HG03064 (cell line): ENCODE data around the gene TNFAIP8L1.

Source experiments
- ATAC-seq: cut with Tn5 transposase; IDR thresholded peaks from one replicate; pipeline ENCODE4 v1.9.1; 2021; ENCODE audit warnings: low read depth; ENCODE audit not compliant: unreplicated experiment

TNFAIP8L1 gene

DNA sequence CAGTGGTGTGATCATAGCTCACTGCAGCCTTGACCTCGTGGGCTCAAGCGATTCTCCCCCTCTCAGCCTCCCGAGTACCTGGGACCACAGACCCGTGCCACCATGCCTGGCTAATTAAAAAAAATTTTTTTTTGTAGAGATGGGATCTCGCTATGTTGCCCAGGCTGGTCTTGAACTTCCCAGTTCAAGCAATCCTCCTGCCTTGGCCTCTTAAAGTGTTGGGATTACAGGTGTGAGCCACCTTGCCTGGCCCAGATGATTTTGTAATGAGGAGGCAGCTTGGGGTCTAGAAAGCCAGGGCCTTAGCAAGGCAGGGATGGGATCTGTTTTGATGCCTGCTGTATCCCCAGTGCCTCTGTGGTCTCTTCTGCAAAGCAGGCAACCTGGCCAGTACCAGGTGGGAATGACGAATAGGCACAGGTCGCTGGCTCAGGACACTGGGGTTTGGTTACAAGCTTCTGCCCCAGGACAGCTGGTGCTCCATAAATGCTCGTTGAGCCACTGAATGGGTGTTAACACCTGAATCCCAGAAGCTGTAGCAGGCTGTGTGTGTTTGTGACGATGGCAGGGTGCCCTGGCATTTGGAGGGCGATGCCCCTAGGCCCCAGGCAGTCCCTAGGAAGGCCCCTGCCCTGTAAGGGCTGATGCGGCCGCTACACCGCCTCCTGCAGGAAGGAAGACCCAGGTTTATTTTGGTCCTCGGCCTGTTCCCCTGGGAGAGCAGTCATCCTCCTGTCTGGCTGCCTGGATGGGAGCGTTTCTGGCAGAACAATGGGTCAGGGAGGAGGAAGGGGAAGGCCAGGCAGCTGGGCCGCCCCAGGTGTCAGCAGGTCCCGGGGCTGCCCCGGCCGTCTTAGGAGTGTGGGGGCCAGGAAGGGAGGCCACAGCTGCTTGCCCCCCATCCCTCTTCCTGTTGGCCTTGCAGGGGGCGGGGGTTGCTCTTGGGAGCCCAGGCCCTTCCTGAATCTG is 8.6 kb downstream of the TNFAIP8L1 start:
- ATAC-seq, result no peak

DNA sequence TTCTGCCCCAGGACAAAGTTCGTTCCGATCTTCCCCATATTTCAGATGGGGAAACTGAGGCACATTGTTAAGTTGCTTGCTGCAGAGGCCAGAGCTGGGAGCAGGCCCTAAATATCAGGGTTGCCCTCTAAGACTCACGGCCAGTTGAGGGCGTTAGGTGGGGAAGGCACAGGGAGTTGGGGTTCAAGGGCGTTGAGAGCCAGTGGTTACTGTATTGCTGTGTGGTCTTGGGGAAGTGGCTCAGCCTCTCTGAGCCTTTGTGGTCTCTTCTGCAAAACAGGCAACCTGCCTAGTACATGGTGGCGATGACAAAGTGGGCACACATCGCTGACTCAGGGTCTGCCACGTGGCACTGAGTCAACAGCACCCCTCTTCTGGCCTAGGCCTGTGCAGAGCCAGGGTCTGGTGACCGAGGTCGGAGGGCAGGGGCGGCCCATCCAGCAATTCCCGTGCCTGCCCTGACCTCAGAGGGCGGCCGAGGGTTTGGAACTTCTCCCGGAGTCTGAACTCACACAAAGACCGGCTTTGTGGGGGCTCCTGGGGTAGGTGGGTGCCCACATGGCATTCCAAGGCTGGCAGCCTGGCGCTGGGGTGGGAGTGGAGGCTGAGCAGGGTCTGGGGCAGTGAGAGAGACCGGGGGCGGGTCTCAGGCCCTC is 10.2 kb downstream of the TNFAIP8L1 start:
- ATAC-seq, result no peak

DNA sequence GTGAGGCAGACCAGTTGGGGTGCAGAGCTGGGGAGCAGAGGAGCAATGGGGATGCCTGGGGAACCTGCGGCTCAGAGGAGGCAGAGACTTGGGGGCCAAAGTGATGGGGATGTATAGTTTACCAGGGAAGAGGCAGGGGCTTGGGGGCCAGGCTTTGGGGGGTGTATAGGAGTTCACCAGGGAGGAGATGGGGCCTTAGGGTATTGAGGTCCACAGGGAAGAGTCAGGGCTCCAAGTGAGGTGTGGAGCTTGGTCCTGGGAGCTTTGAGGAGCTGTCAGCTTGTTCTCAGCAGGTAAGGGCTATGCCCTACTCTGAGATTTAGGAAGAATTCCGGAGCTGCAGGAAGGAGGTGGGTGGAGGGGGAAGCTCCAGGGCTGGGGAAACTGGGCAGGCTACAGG is 10.8 kb downstream of the TNFAIP8L1 start:
- ATAC-seq, result no peak

DNA sequence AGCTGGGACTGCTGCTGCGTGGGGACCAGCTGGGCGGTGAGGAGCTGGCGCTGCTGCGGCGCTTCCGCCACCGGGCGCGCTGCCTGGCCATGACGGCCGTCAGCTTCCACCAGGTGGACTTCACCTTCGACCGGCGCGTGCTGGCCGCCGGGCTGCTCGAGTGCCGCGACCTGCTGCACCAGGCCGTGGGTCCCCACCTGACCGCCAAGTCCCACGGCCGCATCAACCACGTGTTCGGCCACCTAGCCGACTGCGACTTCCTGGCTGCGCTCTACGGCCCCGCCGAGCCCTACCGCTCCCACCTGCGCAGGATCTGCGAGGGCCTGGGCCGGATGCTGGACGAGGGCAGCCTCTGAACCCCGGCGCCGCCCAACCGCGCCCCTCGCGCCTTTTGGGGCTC is 12.8 kb downstream of the TNFAIP8L1 start:
- no peak for ATAC-seq

DNA sequence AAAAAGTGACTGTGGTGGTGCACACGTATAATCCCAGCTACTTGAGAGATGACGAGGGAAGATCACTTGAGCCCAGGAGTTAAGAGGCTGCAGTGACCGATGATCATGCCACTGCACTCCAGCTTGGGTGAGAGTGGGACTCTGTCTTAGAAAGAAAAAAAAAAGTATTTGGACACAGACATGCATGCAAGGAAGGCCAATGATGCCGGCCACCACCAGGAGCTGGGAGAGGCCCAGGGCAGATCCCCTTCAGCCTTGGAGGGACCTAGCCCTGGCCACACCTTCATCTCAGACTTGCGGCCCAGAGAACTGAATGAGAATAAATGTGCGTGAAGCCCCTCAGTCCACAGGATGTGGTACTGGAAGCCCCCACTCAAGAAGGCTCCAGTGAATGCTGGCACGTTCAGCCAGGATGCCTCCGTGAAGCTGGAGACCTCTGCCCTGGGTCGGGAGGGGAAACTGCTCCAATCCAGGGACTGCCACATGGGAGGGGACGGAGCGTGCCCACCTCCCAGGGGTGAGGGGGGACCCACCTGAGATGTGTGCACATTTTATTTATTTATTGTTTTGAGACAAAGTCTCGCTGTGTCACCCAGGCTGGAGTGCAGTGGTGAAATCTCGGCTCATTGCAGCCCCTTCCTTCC is 14.6 kb downstream of the TNFAIP8L1 start:
- ATAC-seq, result no peak

DNA sequence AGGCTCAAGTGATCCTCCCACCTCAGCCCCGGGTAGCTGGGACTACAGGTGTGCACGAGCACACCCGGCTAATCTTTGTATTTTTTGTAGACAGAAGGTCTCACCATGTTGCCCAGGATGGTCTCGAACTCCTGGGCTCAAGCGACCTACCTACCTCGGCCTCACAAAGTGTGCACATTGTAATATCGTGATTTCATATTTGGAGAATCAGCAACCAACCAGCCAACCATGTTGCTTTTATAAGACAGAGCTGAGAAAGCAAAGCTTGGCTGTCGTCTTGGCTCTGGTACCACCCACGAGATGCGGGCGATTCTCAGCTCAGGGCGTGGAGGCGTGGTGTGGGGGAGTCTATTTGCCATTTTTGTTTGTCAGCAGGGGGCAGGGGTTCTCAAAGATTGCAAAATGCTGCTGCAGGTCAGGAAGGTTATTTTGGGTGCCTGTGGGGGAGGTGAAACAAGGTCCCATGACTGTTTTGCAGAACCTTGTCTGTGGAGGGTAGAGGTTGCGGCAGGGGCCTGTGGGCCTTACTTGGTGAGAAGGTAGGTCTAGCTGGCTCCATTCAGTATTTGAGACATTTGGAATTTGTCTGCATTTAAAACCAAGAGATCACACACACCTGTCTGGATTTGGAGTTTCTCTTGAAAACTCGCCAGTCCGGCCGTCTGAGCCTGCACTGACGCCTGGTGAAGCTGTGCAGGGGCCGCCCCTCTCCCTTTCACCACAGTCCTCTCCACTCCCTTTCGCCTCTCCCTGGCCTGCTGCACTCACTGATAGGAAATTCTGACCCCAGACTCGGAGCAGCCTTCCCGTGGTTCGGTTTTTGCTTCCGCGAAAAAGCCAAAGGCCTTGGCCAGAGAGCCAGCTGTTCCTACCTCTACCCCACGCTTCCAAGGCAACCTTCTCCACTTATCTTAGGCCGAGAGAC is 15.4 kb downstream of the TNFAIP8L1 start:
- no peak for ATAC-seq

DNA sequence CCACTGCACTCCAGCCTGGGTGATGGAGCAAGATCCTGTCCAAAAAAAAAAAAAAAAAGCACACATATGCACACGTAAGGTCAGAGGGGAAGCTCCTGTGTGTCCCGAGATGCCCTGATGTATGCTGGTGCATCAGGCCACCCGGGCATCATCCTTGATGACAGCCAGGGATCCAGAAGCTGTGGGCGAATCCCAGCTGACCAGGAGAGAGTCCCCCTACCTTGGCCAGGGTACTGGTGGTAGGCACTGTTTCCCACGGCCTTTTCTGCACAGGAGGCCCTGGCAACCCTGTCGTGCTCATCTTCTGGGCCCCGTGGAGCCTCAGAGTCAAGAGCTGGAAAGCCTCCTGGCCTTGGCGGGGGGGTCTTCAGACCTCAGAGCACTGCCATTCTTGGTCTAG is 16.8 kb downstream of the TNFAIP8L1 start:
- ATAC-seq, result no peak

DNA sequence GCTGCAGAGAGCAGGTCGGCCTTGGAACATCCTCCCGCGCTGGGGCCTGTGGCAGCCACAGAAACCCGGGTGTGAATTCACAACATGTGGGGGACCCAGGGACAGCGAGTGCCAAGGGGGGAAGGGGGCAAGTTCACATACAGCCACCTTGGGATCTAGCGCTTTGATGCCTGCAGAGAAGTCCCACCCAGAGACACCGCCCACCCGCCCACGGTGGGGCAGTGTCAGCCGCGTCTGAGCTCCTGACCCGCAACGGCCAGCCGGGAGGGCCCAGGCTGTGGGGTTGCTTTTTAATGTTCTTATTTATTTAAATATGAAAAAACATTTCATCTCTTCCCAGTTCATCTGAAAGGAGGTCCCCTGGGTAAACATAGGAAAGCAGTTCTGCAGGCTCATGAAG is 17.9 kb downstream of the TNFAIP8L1 start:
- no peak for ATAC-seq

DNA sequence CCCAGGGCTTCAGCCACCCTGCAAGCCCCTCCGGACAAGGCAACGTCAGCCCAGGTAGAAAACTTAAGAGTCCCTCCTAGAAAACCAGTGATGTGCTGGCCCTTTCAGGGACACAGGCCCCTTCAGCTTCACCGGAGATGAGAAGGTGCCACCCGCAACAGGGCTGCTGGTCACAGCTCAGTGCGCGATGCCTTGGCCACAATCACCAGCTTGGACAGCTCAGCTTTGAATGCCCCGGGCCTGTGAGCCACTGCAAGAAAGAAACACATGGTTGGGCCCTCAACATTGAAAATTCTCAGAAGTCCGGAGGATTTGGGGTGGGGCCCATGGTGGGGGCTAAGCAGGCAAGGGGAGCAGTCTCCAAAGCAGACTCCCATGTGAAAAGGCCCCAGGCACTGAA is 18.5 kb downstream of the TNFAIP8L1 start:
- ATAC-seq, result no peak

DNA sequence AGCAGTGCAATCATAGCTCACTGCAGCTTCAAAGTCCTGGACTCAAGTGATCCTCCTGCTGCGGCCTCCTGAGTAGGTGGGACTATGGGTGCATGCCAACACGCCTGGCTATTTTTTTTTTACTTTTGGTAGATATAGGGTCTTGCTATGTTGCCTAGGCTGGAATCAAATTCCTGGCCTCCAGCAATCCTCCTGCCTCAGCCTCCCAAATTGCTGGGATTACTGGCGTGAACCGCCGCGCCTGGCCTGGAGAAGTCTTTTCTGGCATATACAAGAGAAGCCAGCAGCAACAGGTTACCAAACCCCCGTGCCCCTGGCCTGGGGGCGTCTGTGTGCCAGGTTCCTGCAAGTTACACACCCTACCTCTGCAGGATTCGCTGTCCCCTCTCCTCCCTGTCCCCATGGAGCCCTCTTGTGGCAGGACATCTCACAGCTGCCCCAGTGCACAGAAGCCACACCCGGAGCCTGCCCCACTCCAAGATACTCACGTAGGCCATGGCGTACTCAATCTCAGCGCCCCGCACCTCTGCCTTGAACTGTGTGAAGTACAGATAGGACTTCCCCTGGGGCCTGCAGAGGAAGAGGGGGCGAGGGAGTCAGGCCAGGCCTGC is 21.0 kb downstream of the TNFAIP8L1 start:
- no peak for ATAC-seq

DNA sequence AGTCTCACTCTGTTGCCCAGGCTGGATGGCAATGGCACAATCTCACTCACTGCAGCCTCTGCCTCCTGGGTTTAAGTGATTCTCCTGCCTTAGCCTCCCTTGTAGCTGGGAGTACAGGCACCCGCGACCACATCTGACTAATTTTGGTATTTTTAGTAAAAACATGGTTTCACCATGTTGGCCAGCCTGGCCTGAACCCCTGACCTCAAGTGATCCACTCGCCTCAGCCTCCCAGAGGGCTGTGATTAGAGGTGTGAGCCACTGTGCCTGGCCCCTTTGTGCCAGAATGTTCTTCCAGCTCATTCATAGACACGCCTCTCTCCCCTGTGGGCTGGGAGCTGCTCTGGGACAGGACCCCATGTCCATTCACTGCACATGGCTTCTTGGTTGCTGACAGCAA is 21.7 kb downstream of the TNFAIP8L1 start:
- ATAC-seq, result no peak

DNA sequence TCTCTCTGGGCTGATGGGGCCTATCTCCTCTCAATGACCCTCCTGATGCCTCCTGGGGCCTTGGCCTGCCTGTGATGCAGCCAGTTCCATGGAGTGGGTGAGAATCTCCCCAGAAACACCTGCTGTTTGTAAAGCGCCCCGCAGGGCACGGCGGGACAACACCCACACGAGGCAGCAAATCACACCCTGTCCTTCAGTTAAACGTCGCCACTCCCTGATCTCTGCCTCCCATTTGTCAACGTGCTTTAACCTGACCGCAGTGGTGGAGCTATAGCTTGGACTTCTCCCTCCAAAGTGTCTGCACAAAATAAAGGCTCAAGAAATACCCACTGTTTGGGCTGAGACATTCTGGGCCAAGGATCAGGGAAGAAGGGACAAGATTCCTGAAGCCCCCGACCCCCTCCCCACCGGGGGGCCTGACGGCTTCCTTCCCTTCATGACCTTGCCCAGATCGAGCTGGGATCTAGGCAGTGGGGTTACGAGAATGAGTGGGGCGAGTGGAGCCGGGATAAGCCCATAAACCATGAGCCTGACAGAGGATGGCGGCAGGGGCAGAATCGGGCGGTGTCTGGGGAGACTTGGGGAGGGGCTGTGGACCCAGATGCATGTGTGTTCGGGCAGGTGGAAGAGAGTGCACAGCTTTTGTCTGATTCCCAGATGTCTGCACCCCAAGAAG is 22.8 kb downstream of the TNFAIP8L1 start:
- ATAC-seq, result no peak

DNA sequence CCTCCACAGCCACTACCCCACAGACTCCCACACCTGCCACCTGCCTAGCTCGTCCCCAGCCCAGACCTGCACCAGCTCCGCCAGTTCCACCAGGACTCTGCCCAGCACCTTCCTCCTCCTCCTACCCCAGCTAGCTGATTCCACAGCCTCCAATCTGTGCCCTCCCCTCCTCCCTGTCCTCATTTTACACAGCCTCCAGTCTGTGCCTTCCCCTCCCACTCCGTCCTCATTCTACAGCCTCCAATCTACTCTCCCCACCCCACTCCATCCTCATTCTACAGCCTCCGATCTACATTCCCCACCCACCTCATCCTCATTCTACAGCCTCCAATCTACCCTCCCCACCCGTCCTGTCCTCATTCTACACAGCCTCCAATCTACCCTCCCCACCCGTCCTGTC is 23.5 kb downstream of the TNFAIP8L1 start:
- no peak for ATAC-seq

DNA sequence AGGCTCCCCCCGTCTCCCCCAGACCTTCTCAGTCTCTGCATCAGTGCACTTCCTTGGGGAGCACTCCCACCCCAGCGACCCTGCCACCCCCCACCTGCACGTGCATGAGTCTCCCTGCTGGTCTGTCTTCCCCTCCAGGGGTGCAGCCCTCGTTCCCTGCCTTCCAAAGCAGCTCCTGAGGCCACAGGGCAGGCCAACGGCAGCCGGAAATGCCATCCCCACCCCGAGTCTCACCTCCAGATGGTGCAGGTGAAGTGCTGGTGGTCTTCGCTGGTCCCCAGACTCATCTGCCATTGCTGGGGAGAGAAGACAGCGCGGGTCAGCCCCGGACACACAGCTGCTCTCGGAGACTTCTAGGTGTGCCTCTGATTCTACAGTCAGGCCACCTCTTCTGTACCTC is 25.3 kb downstream of the TNFAIP8L1 start:
- no peak for ATAC-seq

DNA sequence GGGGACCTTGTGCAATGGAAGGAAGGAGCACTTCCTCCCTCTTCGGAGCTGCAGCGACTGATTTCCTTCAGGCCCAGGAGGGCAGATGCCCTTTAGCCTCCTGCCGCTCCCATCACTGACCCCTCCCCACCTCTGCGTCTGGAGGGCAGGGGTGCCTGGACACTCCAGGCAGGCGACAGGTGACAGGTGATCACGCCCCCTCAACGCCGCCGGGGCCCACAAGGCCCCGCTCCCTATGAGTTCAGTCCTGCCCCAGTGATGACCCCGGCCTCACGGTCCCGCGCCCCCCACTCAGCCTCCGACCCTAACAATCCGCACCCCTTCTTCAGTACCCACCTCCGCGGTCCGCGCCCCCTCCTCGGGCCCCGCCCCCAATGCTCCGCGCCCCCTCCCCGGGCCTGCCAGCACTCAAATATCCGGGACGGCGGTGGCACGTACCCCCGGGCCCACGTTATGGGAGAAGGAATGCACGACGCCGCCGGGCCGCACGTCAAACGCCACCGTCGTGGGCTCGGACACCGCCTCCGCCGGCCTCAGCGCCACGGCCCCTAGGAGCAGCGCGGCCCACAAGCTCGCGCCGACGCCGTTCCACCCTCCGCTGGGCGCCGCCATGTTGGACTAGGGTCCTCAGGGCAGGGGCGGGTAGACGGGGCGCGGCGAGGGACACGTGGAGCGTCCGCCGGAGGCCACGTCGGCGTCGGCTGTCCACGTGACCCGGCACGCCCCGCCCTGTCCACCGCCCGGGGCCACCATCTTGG is 30.6 kb downstream of the TNFAIP8L1 start, which contains the start of gene MYDGF:
TSS of gene MYDGF (minus strand) at position 620 of the 758 bp plus-strand sequence. CDS start at position 612, 8 bp downstream.
- peak; percentile 73 for ATAC-seq

DNA sequence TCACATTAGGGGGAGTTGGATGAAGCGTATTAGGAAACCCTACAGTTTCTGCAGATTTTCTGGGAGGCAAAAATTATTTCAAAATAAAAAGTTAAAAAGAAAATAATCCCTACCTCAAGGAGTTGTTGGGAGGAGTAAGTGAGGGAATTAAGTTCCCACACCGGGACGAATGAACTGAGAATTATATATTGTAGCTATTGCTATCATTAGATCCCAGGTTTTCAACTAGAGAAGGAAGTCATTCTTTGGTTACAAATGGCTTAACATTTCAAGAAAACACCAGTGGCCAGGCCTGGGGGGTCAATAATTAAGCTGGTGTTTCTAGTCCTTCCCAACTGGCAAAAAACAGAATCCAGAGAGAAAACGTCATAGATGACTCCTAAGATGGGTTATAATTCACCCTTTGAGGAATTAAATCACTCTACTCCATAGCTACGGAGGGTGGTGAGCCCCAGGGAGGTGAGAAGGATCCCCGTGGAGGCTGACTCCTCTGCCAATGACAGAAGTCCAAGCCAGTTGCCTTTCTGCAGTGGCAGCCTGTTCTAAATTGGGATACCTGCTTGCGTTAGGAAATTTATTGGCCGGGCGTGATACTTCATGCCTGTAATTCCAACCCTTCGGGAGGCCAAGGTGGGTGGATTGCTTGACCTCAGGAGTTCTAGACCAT is 32.0 kb downstream of the TNFAIP8L1 start:
- no peak for ATAC-seq

DNA sequence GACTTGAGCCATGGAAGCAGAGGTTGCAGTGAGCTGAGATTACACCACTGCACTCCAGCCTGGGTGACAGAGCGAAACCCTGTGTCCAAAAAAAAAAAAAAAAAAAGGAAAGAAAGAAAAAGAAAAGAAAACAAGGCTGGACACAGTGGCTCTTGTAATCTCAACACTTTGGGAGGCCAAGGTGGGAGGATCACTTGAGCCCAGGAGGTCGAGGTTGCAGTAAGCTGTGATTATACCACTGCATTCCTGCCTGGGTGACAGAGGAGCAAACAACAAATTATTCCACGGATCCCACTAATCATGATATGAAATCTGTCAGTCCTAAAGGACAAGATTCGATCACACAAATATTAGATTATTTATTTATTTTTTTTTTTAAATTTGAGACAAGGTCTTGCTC is 33.9 kb downstream of the TNFAIP8L1 start:
- ATAC-seq, result no peak

DNA sequence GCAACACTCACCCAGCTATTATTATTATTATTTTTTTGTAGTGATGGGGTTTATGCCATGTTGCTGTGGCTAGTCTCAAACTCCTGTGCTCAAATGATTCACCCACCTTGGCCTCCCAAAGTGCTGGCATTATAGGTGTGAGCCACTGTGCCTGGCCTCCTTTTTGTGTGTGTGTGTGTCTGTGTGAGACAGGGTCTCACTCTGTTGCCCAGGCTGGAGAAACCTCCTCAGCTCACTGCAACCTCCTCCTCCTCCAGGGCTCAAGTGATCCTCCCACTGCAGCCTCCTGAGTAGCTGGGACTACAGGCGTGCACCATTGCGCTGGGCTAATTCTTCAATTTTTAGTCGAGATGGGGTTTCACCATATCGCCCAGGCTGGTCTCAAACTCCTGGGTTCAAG is 34.4 kb downstream of the TNFAIP8L1 start:
- no peak for ATAC-seq
